A549 (cell line): ENCODE data around the gene ASF1B. TPM values are rescaled to one million over a fixed set of nuclear protein-coding genes. Genes with fewer than 3 reads are reported as not detected.

Experiments used
- ATAC-seq, 2 experiments: fragments of 200-7000 bp in 1 of 2; fragments of >200 bp in 1 of 2; cut with Nextera tagmentation in 1 of 2; cut with Tn5 transposase in 1 of 2; 3 replicates each; pipeline versions ENCODE4 v1.8.0 to v1.9.1; 2018 to 2020; ENCODE audit warnings: mild to moderate bottlenecking in 1 of 2, moderate library complexity in 1 of 2
- CTCF ChIA-PET: fragments of 300-600 bp; sonication (Branson Sonifier 250); formaldehyde crosslinking; extraction: SDS; loops from one replicate; lab custom pipeline; 2021; ENCODE audit warnings: antibody characterized with exemption, inconsistent platforms; lab: Yijun Ruan, JAX
- POLR2A ChIA-PET: fragments of 350-600 bp; formaldehyde crosslinking; extraction: SDS; loops from one replicate; lab custom pipeline; 2021; ENCODE audit warnings: antibody characterized with exemption, inconsistent platforms; lab: Yijun Ruan, JAX
- DNase-seq, 2 experiments: peaks; one replicate each; pipeline versions ENCODE4 v3.0.0 to v3.0.0-alpha.2; 2011 to 2016; ENCODE audit warnings: low read depth in 1 of 2, low spot score in 1 of 2
- FAIRE-seq: peaks from 2 replicates; lab custom pipeline; 2011; peaks lifted over from hg19 to GRCh38; lab: Jason Lieb, UNC
- H3K27ac ChIP-seq, 2 experiments: fragments of >200 bp; sonication (Bioruptor Twin); formaldehyde crosslinking; 3 replicates each; pipeline ENCODE4 v1.5.1; 2016 to 2017
- H3K4me1 ChIP-seq: fragments of >200 bp; sonication (Bioruptor Twin); formaldehyde crosslinking; 3 replicates; pipeline ENCODE4 v1.6.1; 2016
- H3K4me2 ChIP-seq: fragments of >200 bp; sonication (Bioruptor Twin); formaldehyde crosslinking; 3 replicates; pipeline ENCODE4 v1.6.1; 2016
- H3K4me3 ChIP-seq: fragments of >200 bp; sonication (Bioruptor Twin); formaldehyde crosslinking; 3 replicates; pipeline ENCODE4 v1.5.1; 2016
- H3K9me3 ChIP-seq: fragments of >200 bp; sonication (Bioruptor Twin); formaldehyde crosslinking; 3 replicates; pipeline ENCODE4 v1.6.1; 2016
- CHD2 ChIP-seq: fragments of 150-350 bp; IDR thresholded peaks from 2 replicates; pipeline ENCODE4 v1.6.1; 2014; ENCODE audit warnings: low read length; ENCODE audit not compliant: partially characterized antibody
- CTCF ChIP-seq: fragments of >200 bp; sonication (Bioruptor Twin); formaldehyde crosslinking; IDR thresholded peaks from 3 replicates; pipeline ENCODE4 v1.5.1; 2016
- EP300 ChIP-seq, 2 experiments: fragments of >200 bp; sonication (Bioruptor Twin); formaldehyde crosslinking; IDR thresholded peaks; 2 replicates in 1 of 2; 3 replicates in 1 of 2; pipeline ENCODE4 v1.6.1; 2016 to 2017
- FOSB ChIP-seq: fragments of 250-450 bp; sonication (Bioruptor Pico); IDR thresholded peaks from 2 replicates; pipeline ENCODE4 v1.5.0; 2020; ENCODE audit warnings: mild to moderate bottlenecking, moderate library complexity
- HES2 ChIP-seq: fragments of >200 bp; sonication (Bioruptor Twin); formaldehyde crosslinking; IDR thresholded peaks from 2 replicates; pipeline ENCODE4 v1.6.1; 2016
- HOXA7 ChIP-seq: fragments of 250-450 bp; sonication (Bioruptor Pico); IDR thresholded peaks from 2 replicates; pipeline ENCODE4 v1.5.0; 2020; ENCODE audit warnings: mild to moderate bottlenecking, moderate library complexity
- JUNB ChIP-seq: fragments of >200 bp; sonication (Bioruptor Twin); formaldehyde crosslinking; IDR thresholded peaks from 2 replicates; pipeline ENCODE4 v1.6.1; 2016
- KDM1A ChIP-seq: fragments of 200-600 bp; sonication (generic); IDR thresholded peaks from 2 replicates; pipeline ENCODE4 v1.6.1; 2016; ENCODE audit warnings: low read depth, mild to moderate bottlenecking
- MAFK ChIP-seq: fragments of 450-650 bp; IDR thresholded peaks from 2 replicates; pipeline ENCODE4 v1.6.1; 2014; ENCODE audit not compliant: partially characterized antibody
- NPAS2 ChIP-seq: fragments of 250-450 bp; sonication (Bioruptor Pico); IDR thresholded peaks from 2 replicates; pipeline ENCODE4 v1.8.0; 2022; ENCODE audit warnings: mild to moderate bottlenecking, moderate library complexity, borderline replicate concordance
- NR3C1 ChIP-seq: fragments of >200 bp; sonication (Bioruptor Twin); formaldehyde crosslinking; IDR thresholded peaks from 3 replicates; pipeline ENCODE4 v1.6.1; 2017
- POLR2AphosphoS2 ChIP-seq: conservative IDR thresholded peaks from 2 replicates; pipeline ENCODE4 v1.6.1; 2012; ENCODE audit warnings: low read length, improper control_type of control experiment, inconsistent platforms
- RAD21 ChIP-seq, 2 experiments: fragments of >200 bp in 1 of 2; sonication (Bioruptor Twin) in 1 of 2; formaldehyde crosslinking in 1 of 2; IDR thresholded peaks in 1 of 2; conservative IDR thresholded peaks in 1 of 2; 2 replicates in 1 of 2; 3 replicates in 1 of 2; pipeline ENCODE4 v1.6.1; 2012 to 2018; ENCODE audit warnings: inconsistent platforms in 1 of 2
- RCOR1 ChIP-seq: fragments of 150-350 bp; IDR thresholded peaks from 2 replicates; pipeline ENCODE4 v1.6.1; 2014; ENCODE audit warnings: antibody characterized with exemption, low read length, low read depth
- REST ChIP-seq: fragments of 200-600 bp; sonication (generic); IDR thresholded peaks from 2 replicates; pipeline ENCODE4 v1.6.1; 2016; ENCODE audit warnings: antibody characterized with exemption, mild to moderate bottlenecking, moderate library complexity
- RFX5 ChIP-seq: fragments of 450-650 bp; IDR thresholded peaks from 2 replicates; pipeline ENCODE4 v1.7.1; 2014; ENCODE audit warnings: antibody characterized with exemption, mild to moderate bottlenecking, moderate library complexity
- RNF2 ChIP-seq: fragments of 200-600 bp; sonication (generic); IDR thresholded peaks from 2 replicates; pipeline ENCODE4 v1.6.1; 2016; ENCODE audit warnings: low read depth, mild to moderate bottlenecking, antibody characterized with exemption, moderate library complexity, borderline replicate concordance
- SREBF2 ChIP-seq: fragments of 450-650 bp; IDR thresholded peaks from 2 replicates; pipeline ENCODE4 v1.6.1; 2014; ENCODE audit warnings: mild to moderate bottlenecking, moderate library complexity
- WGBS: methylation state at CpG from one replicate; pipeline ENCODE4 v1.1.6; 2017; ENCODE audit errors: missing lambda C conversion rate; 5-methylcytosine and 5-hydroxymethylcytosine counted together
- polyA plus RNA-seq, 4 experiments: library from polyadenylated mRNA; depleted of rRNA in 3 of 4; stranded (reverse); fragments of >200 nt; fragmentation: RNase III in 1 of 4; extraction: RNeasy Plus Mini Kit Qiagen cat#74134 plus additional on column Dnase treatment in 1 of 4; gene quantifications; 2 replicates in 3 of 4; 3 replicates in 1 of 4; pipeline ENCODE4 v1.2.3, GENCODE V29; 2011 to 2017
- TF ChIP-seq, protein P1 (sequence below): fragments of >200 bp; sonication (Bioruptor Twin); formaldehyde crosslinking; IDR thresholded peaks from 3 replicates; pipeline ENCODE4 v1.6.1; 2016

The ASF1B gene
- polyA plus RNA-seq, 2 of the 4 experiments (the other 2 are of a cell fraction): 12.1 to 46.2 TPM

DNA sequence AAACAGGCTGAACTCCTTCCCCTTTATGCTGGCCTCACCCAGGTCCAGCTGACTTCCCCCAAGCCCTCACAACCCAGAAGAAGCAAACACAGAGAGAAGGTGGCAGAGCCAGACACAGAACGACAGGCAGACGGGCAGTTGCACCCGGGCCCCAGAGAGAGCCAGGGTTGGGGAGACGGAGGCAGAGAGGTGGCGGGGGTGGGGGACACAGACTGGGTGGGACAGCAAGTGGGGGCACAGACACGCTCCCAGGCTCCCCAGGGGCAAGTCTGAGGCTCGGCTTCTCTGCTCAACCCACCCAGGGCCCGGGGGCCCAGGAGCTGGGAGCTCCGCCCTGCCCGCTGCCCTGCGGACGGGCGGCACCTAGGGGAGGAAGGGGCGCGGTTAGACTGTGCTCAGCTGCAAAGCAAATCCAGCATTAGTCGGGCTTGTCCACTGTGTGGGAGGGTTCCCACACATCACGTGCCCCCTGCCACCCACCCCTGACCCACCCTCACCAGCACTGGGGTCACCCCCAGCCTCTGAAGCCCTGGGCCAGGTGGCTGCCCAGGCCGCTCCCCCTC is 31.3 kb upstream of the ASF1B start:
- CTCF ChIA-PET: interaction anchor here (1.1 to 1.6 kb wide), 2 partner anchors 22 to 31 kb away, joined by 4 to 5 read pairs; partner anchors contain the start of gene ASF1B
- Histone ChIP-seq H3K4me1 (no peaks in the 10 kb centered on the region), H3K27ac (no peak overlapping the region)
- TF ChIP-seq HES2 (no peak), MAFK (no peak), CHD2 (no peak), KDM1A (no peak), NPAS2 (no peak), NR3C1 (no peak), HOXA7 (CRISPR knock-in tag) (no peak), RCOR1 (no peak), RAD21 (conservative IDR thresholded peaks at IDR 0.05 in 1 of 2, IDR thresholded peaks at IDR 0.05 in 1 of 2) (no peak), SREBF2 (no peak), RNF2 (no peak)
- TF ChIP-seq, protein P1, sequence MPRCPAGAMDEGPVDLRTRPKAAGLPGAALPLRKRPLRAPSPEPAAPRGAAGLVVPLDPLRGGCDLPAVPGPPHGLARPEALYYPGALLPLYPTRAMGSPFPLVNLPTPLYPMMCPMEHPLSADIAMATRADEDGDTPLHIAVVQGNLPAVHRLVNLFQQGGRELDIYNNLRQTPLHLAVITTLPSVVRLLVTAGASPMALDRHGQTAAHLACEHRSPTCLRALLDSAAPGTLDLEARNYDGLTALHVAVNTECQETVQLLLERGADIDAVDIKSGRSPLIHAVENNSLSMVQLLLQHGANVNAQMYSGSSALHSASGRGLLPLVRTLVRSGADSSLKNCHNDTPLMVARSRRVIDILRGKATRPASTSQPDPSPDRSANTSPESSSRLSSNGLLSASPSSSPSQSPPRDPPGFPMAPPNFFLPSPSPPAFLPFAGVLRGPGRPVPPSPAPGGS: no peak
- TF ChIP-seq, all 56 proteins: peak for 0
- WGBS: 86% methylated on average over 13 of the region's 18 CpGs
- H3K4me2 ChIP-seq: no peak overlapping the region
- DNase-seq: no peak
- no peak for FAIRE-seq
- peak in 1 of 2 experiments; percentile 36; a peak in 2 of 6 replicates for ATAC-seq
- H3K9me3 ChIP-seq: no peaks in the 10 kb centered on the region
- POLR2A ChIA-PET: no interaction called here
- no peak overlapping the region for H3K4me3 ChIP-seq

DNA sequence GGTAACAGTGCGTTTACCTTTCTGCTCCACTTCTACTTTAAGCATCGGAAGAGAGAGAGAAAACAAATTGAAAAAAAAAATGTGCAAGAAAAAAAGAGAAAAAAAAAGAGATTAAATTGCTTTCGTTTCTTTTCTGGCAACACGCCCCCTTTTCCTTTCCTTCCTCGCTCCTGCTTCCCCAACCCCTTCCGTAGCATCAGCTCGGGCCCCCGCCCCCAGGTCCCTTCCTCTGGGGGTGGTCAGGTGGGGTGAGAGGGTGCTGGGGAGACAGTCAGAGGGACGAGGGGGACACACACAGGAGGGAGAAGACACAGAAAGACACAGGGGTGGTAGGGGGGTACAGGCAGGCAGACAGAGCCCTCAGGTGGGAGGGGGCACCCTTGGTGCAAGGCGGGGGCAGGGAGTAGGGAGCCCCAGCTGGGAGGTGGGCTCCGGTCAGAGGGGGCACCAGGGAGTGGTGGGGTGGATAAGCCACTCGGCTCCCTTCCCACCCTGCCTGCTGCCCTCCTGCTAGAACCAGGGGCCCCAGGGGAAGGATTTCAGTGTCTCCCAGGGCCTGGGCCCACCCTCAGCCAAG is 30.7 kb upstream of the ASF1B start:
- FAIRE-seq (no peak), DNase-seq (no peak), ATAC-seq (no peak)
- Histone ChIP-seq H3K4me1 (no peaks in the 10 kb centered on the region), H3K4me2 (no peak overlapping the region), H3K4me3 (no peak overlapping the region), H3K9me3 (no peaks in the 10 kb centered on the region), H3K27ac (no peak overlapping the region)
- WGBS: 83% methylated on average over 9 of the region's 12 CpGs
- ChIA-PET POLR2A (no interaction called here), CTCF (interaction anchor here (1.6 kb wide), 2 partner anchors 30 to 33 kb away, joined by 3 to 5 read pairs; partner anchors contain the start of gene ASF1B)
- no peak for TF ChIP-seq POLR2AphosphoS2
- no peak for TF ChIP-seq EP300 (IDR thresholded peaks at IDR 0.05)
- no peak for TF ChIP-seq CTCF
- TF ChIP-seq FOSB (CRISPR knock-in tag): no peak
- no peak for TF ChIP-seq JUNB
- TF ChIP-seq RCOR1: no peak
- TF ChIP-seq RFX5: no peak
- no peak for TF ChIP-seq REST
